ENCODE data around the gene SAPCD2.

The SAPCD2 gene

GRCh38 chr9:137097761-137098462 is 27.6 kb upstream of the SAPCD2 start:
- no peak for TF ChIP-seq CTCF (IDR thresholded peaks at IDR 0.05)

GRCh38 chr9:137096785-137097546 is 26.6 kb upstream of the SAPCD2 start:
- no peak for TF ChIP-seq CTCF (IDR thresholded peaks at IDR 0.05)

- TF ChIP-seq CTCF (IDR thresholded peaks at IDR 0.05) = no peak
Measured at GRCh38 chr9:137095664-137096517, 25.5 kb upstream of the SAPCD2 start.

- no peak for TF ChIP-seq CTCF (IDR thresholded peaks at IDR 0.05)
Measured at GRCh38 chr9:137089232-137089947, 19.0 kb upstream of the SAPCD2 start.

GRCh38 chr9:137088121-137088520 is 17.8 kb upstream of the SAPCD2 start:
- TF ChIP-seq CTCF (IDR thresholded peaks at IDR 0.05) = no peak

GRCh38 chr9:137087409-137087925 is 17.1 kb upstream of the SAPCD2 start:
- no peak for TF ChIP-seq CTCF (IDR thresholded peaks at IDR 0.05)
